Activated effector memory CD4-positive, alpha-beta T cell treated with Interleukin-2 at 50 U/mL for 16 hours (primary cell): ENCODE measurements around the gene CERKL.

Experiments used
- DNase-seq: peaks from one replicate; pipeline ENCODE4 v3.0.0-alpha.2; 2020

CERKL gene

GRCh38 chr2:181623159-181623558, 33.7 kb downstream of the CERKL start:
- no peak for DNase-seq

DNA sequence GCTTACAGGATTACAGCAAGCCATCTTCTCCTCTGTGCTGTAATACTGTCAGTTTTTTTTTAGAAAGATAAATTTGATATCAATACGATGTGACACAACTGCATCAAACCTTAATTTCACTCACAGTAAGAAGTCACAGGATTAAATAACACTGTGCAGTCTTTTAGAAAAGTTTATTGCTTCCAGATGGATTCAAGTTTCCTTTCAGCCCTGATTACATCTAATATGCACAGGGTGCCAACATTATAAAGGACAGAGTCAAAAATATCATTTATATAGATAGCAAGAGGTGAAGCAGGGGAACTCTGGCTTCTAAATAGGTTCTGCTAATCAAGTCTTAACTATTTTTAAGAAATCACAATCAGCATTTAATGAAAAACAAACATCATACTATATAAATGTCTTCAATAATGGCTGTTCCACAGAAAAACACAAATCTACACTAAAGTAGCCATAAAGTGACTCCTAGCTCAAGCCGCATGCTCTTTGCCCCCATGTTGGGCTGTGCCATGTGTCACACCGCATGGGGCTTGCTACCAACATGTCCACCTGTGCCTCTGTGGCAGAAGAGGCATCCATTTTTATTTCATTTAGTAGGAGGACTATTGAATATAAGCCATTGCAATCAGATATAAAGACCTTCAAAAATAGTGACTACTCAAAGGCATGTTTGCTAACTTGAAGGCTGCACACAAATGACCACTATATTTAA, 35.0 kb downstream of the CERKL start:
- DNase-seq: no peak

- no peak for DNase-seq
Measured at GRCh38 chr2:181619516-181619915, 37.4 kb downstream of the CERKL start.

GRCh38 chr2:181616715-181617114, 40.2 kb downstream of the CERKL start:
- no peak for DNase-seq

- DNase-seq: no peak
Measured at GRCh38 chr2:181614874-181615638, 41.8 kb downstream of the CERKL start.

GRCh38 chr2:181613241-181613640, 43.7 kb downstream of the CERKL start:
- DNase-seq: no peak

DNA sequence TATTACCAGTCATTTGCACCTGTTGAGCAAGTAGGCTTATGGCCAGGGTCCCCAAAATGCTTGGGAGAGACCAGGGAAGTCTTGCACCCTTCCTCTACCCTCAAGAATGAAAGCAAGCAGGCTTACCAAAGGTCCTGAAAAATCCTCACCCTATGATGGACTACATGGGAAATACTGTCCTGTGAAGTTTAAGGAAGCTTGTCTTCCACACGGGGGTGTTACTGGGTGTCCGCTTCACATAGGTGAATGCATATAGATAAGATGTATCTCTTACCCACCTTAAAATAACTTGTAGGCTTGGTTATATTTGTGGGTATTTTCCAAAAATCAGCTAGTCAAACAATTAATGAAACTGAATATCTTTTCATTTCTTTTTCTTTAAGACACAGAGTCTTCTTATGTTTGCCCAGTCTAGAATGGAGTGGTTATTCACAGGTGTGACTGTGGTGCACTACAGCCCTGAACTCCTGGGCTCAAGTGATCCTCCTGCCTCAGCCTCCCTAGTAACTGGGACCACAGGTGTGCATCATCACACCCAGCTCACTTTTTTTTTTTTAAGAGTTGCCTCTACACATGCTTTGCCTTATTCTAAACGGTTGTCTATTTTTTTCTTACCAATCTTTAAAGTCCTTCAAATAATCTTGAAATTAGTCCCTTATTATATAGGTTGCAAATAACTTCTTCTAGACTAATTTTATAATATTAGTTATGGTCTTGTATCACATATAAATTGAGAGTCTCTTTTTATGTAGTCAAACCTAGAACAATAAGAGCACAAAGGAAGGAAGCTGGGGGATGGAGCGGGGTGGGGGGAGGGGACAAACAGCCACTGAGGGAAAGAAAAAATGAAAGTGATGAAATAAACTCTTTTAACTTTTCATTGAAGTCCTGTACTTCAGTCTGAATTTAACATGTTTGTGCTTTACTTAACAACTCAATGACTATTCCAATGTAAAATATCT, 49.0 kb downstream of the CERKL start:
- DNase-seq: no peak

DNA sequence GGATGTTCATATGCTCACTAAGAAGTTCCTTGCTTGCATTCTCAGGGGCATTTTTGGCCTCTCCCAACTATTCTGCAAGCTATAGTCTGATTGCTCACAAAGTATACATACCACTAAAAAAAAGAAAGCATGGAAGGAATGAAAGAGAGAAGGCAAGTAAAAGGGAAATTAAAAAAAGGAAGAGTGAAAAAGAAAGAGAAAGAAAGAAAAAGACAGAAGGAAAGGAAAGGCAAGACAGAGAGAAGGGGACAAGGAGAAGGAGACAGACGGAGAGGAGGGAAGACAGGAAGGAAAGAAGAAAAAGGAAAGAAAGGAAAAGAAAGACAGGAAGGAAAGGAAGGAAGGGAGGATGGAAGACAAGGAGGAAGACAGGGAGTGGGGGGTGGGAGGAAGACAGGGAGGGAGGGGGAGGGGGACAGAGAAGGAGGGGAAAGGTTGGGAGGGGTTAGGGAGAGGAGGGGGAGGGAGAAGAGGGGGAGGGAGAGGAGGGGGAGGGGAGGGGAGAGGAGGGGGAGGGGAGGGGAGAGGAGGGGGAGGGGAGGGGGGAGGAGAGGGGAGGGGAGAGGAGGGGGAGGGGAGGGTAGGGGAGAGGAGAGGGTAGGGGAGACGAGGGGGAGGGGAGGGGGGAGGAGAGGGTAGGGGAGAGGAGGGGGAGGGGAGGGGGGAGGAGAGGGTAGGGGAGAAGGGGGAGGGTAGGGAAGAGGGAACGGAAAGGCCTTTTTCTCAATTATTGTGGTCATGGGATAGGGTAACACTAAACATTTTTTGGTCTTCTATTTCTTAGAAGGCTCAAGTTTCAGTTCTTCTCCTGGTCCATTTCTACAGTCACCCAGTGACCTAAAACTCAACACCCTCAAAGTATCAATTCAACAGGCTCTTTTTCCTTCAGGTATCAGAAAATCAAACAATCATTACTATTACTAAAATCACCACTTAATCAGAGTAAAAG, 50.7 kb downstream of the CERKL start:
- no peak for DNase-seq

- DNase-seq: no peak
Measured at GRCh38 chr2:181602017-181602416, 54.9 kb downstream of the CERKL start.

- DNase-seq: no peak
Measured at GRCh38 chr2:181596556-181596955, 60.3 kb downstream of the CERKL start.

GRCh38 chr2:181594322-181594721, 62.6 kb downstream of the CERKL start:
- no peak for DNase-seq

DNA sequence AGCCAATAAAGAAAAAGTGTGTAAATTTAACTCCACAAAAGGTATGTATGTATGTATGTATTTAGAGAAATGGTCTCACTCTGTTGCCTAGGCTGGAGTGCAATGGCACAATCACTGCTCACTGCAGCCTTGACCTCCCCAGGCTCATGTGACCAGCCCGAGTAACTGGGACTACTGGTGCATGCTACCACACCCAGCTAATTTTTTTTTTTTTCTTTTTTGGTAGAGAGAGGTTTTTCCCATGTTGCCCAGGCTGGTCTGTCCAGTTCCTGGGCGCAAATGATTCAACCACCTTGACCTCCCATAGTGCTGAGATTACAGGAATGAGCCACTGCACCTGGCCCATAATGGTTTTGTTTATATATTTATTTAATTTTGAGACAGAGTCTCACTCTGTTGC, 67.1 kb downstream of the CERKL start:
- DNase-seq: no peak

- no peak for DNase-seq
Measured at GRCh38 chr2:181588546-181588945, 68.4 kb downstream of the CERKL start.

DNA sequence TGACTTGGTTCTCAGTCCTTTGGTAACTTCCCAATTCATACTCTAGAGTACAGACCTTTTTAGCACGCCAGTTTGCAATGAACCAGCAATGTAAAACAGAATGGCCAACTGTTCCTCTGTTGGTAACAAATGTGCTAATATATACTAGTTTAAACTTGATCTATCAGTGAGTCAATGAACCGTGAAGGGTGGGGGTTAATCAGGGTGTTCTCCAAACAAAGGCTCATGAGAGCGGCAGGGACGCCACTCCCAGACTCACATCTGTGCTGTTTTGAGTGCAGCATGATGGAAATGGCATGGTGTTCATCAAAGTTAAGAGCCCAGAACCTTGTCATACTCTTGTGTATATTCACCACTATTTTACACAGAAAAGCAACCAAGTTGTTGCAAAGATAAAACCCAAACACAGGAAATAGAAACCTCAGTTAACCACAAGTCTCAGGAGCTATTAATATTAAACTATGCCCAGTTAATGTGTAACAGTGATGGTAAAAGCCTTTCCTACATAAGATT, 70.3 kb downstream of the CERKL start:
- no peak for DNase-seq

- no peak for DNase-seq
Measured at GRCh38 chr2:181585732-181586131, 71.2 kb downstream of the CERKL start.

DNA sequence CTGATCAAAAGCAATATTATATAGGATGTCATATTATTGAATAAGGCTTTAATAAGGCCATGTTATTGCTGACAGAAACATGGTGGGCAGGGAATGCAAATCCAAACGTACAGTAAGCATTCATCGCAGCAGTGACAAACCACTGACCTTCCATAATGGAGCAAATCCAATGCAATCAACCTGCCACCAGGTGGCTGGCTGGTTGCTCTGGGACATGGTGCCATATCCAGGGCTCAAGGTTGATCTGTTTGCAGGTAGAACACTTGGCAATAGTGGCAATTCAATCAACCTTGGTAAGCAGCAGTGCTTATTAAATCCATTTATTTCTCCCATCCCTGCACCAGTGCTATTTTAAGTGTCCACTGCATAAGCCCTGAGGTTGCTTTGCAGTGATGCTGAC, 75.4 kb downstream of the CERKL start:
- DNase-seq: no peak

DNA sequence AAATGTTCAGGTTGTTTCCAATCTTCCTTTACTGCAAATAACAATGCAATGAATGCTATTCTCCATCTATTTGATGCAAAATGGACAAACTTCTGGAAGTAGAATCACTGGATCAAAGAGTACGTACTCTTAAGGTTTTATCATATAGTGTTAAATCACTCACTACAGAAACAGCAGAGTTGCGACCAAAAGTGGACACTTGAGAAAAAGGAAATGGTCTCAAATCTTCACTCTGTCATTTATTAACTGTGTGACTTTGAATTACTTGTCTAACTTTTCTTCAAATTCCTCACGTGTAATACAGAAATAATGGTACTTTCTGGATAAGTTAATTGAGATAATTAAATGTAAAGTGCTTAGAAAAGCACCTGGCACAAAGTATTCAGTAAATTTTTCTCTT, 78.1 kb downstream of the CERKL start:
- no peak for DNase-seq

- no peak for DNase-seq
Measured at GRCh38 chr2:181576431-181576830, 80.5 kb downstream of the CERKL start.

GRCh38 chr2:181575650-181576025, 81.3 kb downstream of the CERKL start:
- DNase-seq: no peak

DNA sequence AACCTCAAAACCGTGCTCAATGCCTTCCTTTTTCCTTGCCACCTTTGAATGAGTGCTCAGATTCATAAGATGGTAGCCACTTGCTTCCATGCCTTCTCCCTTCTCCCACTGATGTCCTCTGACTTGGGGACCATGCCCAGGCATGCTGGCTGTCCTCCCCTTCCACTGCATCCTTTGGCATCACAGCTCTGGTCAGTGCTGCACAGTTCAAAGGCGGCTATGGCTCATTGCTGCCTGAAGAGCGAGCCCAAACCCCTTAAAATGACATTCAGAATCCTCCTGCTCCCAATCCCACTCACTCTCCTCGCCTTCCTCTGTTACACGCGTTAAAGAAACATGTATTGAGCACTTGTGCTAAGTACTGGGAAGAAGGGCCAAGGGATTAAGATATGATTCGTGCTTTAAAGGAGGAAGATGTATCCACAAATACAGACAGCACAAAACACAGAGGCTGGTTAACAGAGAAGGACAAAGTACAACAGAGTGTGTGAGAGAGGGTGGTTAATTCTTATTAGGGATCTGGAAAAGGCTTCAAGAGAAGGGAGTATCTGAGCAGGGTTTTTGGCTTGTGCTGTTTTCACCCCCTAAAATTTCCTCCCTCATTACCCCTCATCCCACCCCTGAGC, 81.8 kb downstream of the CERKL start:
- no peak for DNase-seq

DNA sequence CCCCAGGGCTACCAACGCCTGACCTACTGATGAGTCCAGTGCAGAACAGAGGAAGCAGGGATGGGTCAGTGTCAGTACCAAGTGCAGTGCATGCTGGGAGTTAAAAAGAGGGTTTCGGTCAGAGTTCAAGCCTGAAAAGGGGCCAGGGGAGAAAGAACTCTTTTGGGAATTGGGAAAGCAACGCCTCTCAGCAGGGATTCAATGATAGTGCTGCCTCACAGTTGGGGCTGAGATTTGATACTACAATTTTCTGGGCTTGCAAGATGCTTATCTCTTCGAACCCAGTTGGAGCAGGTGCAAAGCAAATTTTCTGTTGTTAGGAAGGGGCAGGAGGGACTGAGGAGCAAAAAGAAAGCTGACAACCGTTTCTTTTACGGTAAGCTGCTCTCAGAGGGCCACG, 82.6 kb downstream of the CERKL start:
- no peak for DNase-seq
